Stromal cell of bone marrow (primary cell): ENCODE results near the gene SRP72.

Experiments
- DNase-seq: peaks from one replicate; pipeline ENCODE4 v3.0.0-alpha.2; 2012; ENCODE audit warnings: low read depth

Gene SRP72

DNA sequence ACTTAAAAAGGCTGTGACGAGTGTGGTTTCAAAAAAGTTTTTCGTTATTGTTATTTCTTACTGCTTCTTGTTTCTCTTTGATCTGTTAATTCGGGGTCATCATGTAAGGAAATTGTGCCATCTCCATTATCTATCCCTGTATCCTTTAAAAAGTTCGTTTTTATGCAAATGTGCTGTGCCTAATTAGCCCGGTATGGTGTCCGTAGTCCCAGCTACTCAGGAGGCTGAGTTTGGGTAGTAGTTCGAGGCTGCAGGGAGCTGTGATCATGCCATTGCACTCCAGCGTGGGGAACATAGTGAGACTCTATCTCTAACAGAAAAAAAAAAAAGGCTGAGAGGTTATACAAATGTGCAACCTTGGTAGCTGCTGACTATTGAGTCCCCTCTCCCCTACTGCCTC, 83.2 kb downstream of the SRP72 start:
- DNase-seq: no peak

DNA sequence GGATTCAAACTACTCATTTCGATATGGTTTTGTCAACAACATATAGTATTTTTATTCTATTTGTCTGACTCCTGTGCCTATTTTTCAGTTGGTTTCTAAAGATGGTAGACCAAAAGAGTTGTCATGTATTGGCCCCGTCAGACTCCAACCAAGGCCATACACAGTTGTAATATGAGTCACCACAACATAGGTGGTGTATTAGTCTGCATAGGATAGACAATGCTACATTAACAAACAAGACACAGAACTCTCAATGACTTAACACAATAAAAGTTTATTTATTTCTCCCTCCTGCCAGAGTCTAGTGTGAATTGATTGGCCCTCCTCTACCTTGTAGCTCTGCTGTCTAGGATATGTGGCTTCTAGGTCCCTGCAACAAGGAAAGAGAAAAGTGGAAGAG, 84.1 kb downstream of the SRP72 start:
- no peak for DNase-seq

DNA sequence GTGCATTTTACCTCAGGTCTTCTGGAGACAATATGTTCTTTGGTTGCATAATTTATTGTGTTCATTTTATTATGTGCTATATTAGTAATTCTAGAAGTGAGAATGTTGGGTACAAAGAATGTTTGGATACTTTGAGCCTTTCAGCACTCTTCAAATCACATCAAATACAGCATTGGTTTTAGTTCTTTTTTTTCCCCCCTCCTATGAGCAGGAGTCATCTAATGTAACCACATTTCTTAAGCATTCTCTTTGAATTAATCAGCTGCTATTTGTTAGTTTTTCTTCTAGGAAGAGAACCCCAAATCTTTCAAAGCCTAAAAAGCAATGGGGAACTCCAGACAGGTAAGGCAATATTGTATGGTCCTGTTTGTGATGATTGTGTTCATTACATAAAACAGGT, 84.9 kb downstream of the SRP72 start:
- DNase-seq: no peak
